DND-41 (cell line): ENCODE data around the gene NCOA3.
"Not testable (repeated sequence)": the region's sequence is repeated elsewhere in the genome, so short reads cannot be mapped to it uniquely, and the experiment has no call there.

Source experiments
- ATAC-seq: fragments of 200-7000 bp; cut with Tn5 transposase; 3 replicates; pipeline ENCODE4 v1.9.1; 2021; ENCODE audit warnings: low read depth; ENCODE audit not compliant: insufficient read depth
- DNase-seq: peaks from one replicate; pipeline ENCODE4 v3.0.0-alpha.2; 2020
- H2AFZ ChIP-seq: 2 replicates; pipeline ENCODE4 v1.6.0; 2012; ENCODE audit warnings: low read depth, low read length
- H3K27ac ChIP-seq: 2 replicates; pipeline ENCODE4 v1.5.1; 2012; ENCODE audit warnings: low read length, inconsistent platforms
- H3K27me3 ChIP-seq: fragments of 200-600 bp; sonication (generic); 2 replicates; pipeline ENCODE4 v1.6.0; 2012; ENCODE audit warnings: low read length, mild to moderate bottlenecking, inconsistent platforms; ENCODE audit not compliant: insufficient read depth, poor library complexity
- H3K36me3 ChIP-seq: 2 replicates; pipeline ENCODE4 v1.5.1; 2012; ENCODE audit warnings: low read length, inconsistent platforms; ENCODE audit not compliant: insufficient read depth
- H3K4me1 ChIP-seq: 2 replicates; pipeline ENCODE4 v1.5.1; 2012; ENCODE audit warnings: mild to moderate bottlenecking, low read length; ENCODE audit not compliant: insufficient read depth
- H3K4me2 ChIP-seq: 2 replicates; pipeline ENCODE4 v1.6.0; 2012; ENCODE audit warnings: mild to moderate bottlenecking, moderate library complexity, low read length, inconsistent platforms; ENCODE audit not compliant: insufficient read depth
- H3K4me3 ChIP-seq, 2 experiments: fragments of 200-600 bp in 1 of 2; shearing (Covaris generic) in 1 of 2; 2 replicates each; pipeline ENCODE4 v1.5.1; 2012 to 2016; ENCODE audit warnings: inconsistent platforms in 2 of 2, low read length in 2 of 2, mild to moderate bottlenecking in 2 of 2, low read depth in 1 of 2, moderate library complexity in 1 of 2
- H3K79me2 ChIP-seq: 2 replicates; pipeline ENCODE4 v1.6.0; 2012; ENCODE audit warnings: low read length, inconsistent platforms; ENCODE audit not compliant: insufficient read depth
- H3K9ac ChIP-seq: 2 replicates; pipeline ENCODE4 v1.6.0; 2012; ENCODE audit warnings: low read depth, mild to moderate bottlenecking, inconsistent platforms, low read length, moderate library complexity
- H3K9me3 ChIP-seq: 2 replicates; pipeline ENCODE4 v1.5.1; 2012; ENCODE audit warnings: low read length, moderate library complexity, mild to moderate bottlenecking, inconsistent platforms; ENCODE audit not compliant: insufficient read depth, severe bottlenecking
- H4K20me1 ChIP-seq: 2 replicates; pipeline ENCODE4 v1.6.0; 2012; ENCODE audit warnings: low read length; ENCODE audit not compliant: insufficient read depth
- EZH2 ChIP-seq: IDR thresholded peaks from 3 replicates; pipeline ENCODE4 v1.6.1; 2012; ENCODE audit warnings: borderline replicate concordance, low read depth, mild to moderate bottlenecking, moderate library complexity, low read length, inconsistent platforms; ENCODE audit not compliant: severe bottlenecking
- TF ChIP-seq, protein P1 (sequence below): IDR thresholded peaks from 2 replicates; pipeline ENCODE4 v1.5.1; 2012; ENCODE audit warnings: borderline replicate concordance, low read length, moderate library complexity, mild to moderate bottlenecking; ENCODE audit not compliant: poor library complexity, severe bottlenecking; ENCODE audit errors: extremely low read depth

The NCOA3 gene

DNA sequence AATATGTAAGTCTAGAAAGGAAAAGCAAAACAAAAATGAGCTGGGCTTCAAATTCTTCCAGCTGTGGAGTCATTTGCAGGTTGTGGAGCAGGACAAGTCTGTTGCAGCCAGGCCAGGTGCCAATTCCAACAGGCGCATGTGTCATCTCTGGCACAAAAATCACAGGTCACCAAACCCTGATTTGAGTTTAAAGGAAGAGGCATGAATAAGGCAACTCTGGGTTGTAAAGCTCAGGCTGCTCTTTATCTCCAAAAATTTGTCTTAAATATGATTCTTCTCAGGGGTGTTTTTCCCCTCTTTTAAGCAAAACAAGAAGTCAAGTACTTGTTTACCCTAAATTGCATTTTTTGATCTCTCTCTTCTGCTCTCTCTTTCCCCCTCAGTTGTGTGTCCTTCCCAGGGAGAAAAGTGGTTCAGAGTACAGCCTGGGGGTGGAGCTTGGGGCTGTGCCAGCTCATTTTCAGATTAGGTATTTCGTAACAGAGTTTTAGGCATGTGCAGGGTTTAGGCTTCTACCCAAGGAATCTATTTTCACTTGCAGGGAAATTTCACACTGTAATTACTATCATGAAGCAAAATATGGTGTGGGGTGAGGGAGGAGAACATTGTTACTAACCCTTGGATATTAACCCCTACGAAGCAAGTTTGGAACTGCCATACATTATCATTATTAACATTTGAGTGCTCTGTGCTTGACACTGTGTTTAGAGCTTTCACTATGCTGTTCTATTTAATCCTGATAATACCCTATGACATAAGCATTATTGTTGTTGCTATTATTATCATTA lies 8.3 kb upstream of the NCOA3 start:
- no peak overlapping the region for H3K9ac ChIP-seq
- no peaks in the 10 kb centered on the region for H3K9me3 ChIP-seq
- TF ChIP-seq, protein P1, sequence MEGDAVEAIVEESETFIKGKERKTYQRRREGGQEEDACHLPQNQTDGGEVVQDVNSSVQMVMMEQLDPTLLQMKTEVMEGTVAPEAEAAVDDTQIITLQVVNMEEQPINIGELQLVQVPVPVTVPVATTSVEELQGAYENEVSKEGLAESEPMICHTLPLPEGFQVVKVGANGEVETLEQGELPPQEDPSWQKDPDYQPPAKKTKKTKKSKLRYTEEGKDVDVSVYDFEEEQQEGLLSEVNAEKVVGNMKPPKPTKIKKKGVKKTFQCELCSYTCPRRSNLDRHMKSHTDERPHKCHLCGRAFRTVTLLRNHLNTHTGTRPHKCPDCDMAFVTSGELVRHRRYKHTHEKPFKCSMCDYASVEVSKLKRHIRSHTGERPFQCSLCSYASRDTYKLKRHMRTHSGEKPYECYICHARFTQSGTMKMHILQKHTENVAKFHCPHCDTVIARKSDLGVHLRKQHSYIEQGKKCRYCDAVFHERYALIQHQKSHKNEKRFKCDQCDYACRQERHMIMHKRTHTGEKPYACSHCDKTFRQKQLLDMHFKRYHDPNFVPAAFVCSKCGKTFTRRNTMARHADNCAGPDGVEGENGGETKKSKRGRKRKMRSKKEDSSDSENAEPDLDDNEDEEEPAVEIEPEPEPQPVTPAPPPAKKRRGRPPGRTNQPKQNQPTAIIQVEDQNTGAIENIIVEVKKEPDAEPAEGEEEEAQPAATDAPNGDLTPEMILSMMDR: no peak
- TF ChIP-seq EZH2: no peak
- H3K36me3 ChIP-seq: no peaks in the 10 kb centered on the region
- H3K4me2 ChIP-seq: no peak overlapping the region
- H3K4me3 ChIP-seq: no peak overlapping the region
- no peaks in the 10 kb centered on the region for H3K27me3 ChIP-seq
- H4K20me1 ChIP-seq: no peaks in the 10 kb centered on the region
- H3K79me2 ChIP-seq: no peaks in the 10 kb centered on the region
- no peak overlapping the region for H2AFZ ChIP-seq
- DNase-seq (peak; percentile 39), ATAC-seq (peak; percentile 59; the same call in 2 of the 3 replicates)
- no peak overlapping the region for H3K27ac ChIP-seq
- H3K4me1 ChIP-seq: peaks cover 6% of the 10 kb centered on the region

DNA sequence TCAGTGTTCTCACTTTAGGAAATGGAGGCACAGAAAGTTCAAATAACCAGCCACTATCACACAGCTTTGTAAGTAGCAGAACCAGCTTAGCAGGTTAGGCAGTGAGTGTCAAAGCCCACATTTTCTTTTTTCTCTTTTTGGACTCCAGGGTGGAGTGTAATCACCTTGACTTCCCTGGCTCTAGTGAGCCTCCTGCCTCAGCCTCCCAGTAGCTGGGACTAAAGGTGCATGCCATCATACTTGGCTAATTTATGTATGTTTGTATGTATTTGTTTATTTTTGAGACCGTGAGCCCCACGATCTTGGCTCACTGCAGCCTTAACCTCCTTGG lies 7.8 kb upstream of the NCOA3 start:
- Histone ChIP-seq H4K20me1 (no peaks in the 10 kb centered on the region), H3K9me3 (no peaks in the 10 kb centered on the region), H3K4me1 (peaks cover 6% of the 10 kb centered on the region), H2AFZ (no peak overlapping the region), H3K4me2 (no peak overlapping the region), H3K79me2 (no peaks in the 10 kb centered on the region), H3K9ac (no peak overlapping the region), H3K36me3 (no peaks in the 10 kb centered on the region), H3K27ac (no peak overlapping the region), H3K27me3 (no peaks in the 10 kb centered on the region), H3K4me3 (no peak overlapping the region)
- DNase-seq (no peak), ATAC-seq (no peak)
- no peak for TF ChIP-seq EZH2
- TF ChIP-seq, protein P1: no peak

DNA sequence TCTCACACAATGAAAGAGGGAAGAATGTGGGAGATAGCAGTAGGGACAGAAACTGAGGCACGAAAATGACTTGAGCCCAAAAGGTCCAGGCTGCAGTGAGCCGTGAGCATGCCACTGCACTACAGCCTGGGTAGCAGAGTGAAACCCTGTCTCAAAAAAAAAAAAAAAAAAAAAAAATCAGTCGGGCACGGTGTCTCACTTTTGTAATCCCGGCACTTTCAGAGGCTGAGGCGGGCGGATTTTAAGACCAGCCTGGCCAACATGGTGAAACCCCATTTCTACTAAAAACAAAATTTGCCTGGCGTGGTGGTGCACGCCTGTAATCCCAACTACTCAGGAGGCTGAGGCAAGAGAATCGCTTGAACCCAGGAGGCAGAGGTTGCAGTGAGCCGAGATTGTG lies 7.1 kb upstream of the NCOA3 start:
- not testable (repeated sequence) for H4K20me1 ChIP-seq, H3K4me2 ChIP-seq, H3K36me3 ChIP-seq, H2AFZ ChIP-seq, DNase-seq, H3K79me2 ChIP-seq, H3K9ac ChIP-seq, H3K27me3 ChIP-seq, H3K27ac ChIP-seq, H3K4me1 ChIP-seq, H3K9me3 ChIP-seq, ATAC-seq, H3K4me3 ChIP-seq

DNA sequence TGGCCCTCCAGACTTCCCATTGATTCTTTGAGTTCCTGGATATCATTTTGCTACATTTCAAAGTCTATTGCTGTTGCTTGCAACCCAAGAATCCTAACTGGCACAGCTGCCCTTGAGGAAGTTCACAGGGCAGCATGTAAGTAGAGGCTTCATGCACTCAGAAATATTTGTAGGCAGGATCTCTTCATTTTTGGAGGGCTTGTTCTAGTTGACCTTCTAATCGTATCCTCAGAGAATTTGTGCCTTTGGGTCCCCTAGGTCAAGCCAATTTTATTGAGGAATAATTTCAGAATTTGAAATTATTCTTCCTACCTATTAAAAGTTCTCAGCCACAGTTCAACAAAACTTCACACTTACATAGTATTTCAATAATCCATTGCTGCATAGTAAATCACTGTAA lies 5.6 kb upstream of the NCOA3 start:
- Histone ChIP-seq H3K4me2 (no peak overlapping the region), H3K9me3 (no peaks in the 10 kb centered on the region), H3K27ac (no peak overlapping the region), H3K79me2 (no peaks in the 10 kb centered on the region), H2AFZ (no peak overlapping the region), H3K9ac (no peak overlapping the region), H3K36me3 (no peaks in the 10 kb centered on the region), H3K27me3 (no peaks in the 10 kb centered on the region), H3K4me1 (peaks cover 15% of the 10 kb centered on the region), H3K4me3 (no peak overlapping the region), H4K20me1 (no peaks in the 10 kb centered on the region)
- DNase-seq: no peak
- TF ChIP-seq EZH2: no peak
- TF ChIP-seq, protein P1: no peak
- ATAC-seq: no peak
